H1 (cell line): ENCODE data around the gene MAGI3. TPM values are rescaled to one million over a fixed set of nuclear protein-coding genes. Genes with fewer than 3 reads are reported as not detected.

Experiments used
- CTCF ChIA-PET: fragments of 300-600 bp; sonication (Branson Sonifier 250); formaldehyde crosslinking; loops from one replicate; lab custom pipeline; 2021; ENCODE audit not compliant: partially characterized antibody; lab: Charles Lee
- POLR2A ChIA-PET: fragments of 300-600 bp; sonication (Branson Sonifier 250); formaldehyde crosslinking; loops from one replicate; lab custom pipeline; 2021; ENCODE audit warnings: inconsistent platforms; ENCODE audit not compliant: partially characterized antibody; lab: Charles Lee
- DNase-seq, 2 experiments: peaks; one replicate each; pipeline versions ENCODE4 v3.0.0 to v3.0.0-alpha.2; 2010 to 2022; ENCODE audit warnings: low spot score in 2 of 2, low read depth in 1 of 2, mixed read lengths in 1 of 2
- FAIRE-seq: peaks from 2 replicates; lab custom pipeline; 2011; peaks lifted over from hg19 to GRCh38; lab: Jason Lieb, UNC
- H2AFZ ChIP-seq: 2 replicates; pipeline ENCODE4 v1.8.1; 2012; ENCODE audit warnings: low read length, inconsistent platforms
- H2AK5ac ChIP-seq: 2 replicates; pipeline ENCODE4 v1.6.1; 2013; ENCODE audit warnings: low read depth, low read length
- H2BK120ac ChIP-seq: replicated peaks from 2 replicates; pipeline ENCODE3; 2013; ENCODE audit warnings: low read depth, low read length, inconsistent platforms
- H2BK12ac ChIP-seq: 2 replicates; pipeline ENCODE4 v1.6.1; 2013; ENCODE audit warnings: low read depth, low read length
- H2BK15ac ChIP-seq: 2 replicates; pipeline ENCODE4 v1.6.1; 2013; ENCODE audit warnings: low read length
- H2BK20ac ChIP-seq: 2 replicates; pipeline ENCODE4 v1.6.1; 2013; ENCODE audit warnings: low read length
- H2BK5ac ChIP-seq: 2 replicates; pipeline ENCODE4 v1.6.1; 2013; ENCODE audit warnings: low read depth, low read length
- H3K14ac ChIP-seq: 2 replicates; pipeline ENCODE4 v1.6.1; 2013; ENCODE audit warnings: inconsistent platforms; ENCODE audit not compliant: insufficient read length
- H3K18ac ChIP-seq: 2 replicates; pipeline ENCODE4 v1.6.1; 2013; ENCODE audit warnings: low read length; ENCODE audit errors: extremely low read depth
- H3K23ac ChIP-seq: 2 replicates; pipeline ENCODE4 v1.6.1; 2013; ENCODE audit warnings: inconsistent platforms; ENCODE audit not compliant: insufficient read length
- H3K23me2 ChIP-seq: 2 replicates; pipeline ENCODE4 v1.6.1; 2013; ENCODE audit warnings: low read depth, low read length
- H3K27ac ChIP-seq: 2 replicates; pipeline ENCODE4 v1.6.1; 2011; ENCODE audit warnings: low read depth, low read length, inconsistent platforms
- H3K27me3 ChIP-seq, 4 experiments: replicated peaks in 1 of 4; 1 replicate in 1 of 4; 2 replicates in 3 of 4; pipeline versions ENCODE4 v1.6.1 to v1.8.1; 2011 to 2013; ENCODE audit warnings: low read length in 3 of 4, mild to moderate bottlenecking in 3 of 4, inconsistent platforms in 2 of 4, mixed read lengths in 2 of 4, moderate library complexity in 1 of 4; ENCODE audit not compliant: control insufficient read depth in 3 of 4, insufficient read depth in 3 of 4; ENCODE audit errors: extremely low read depth in 1 of 4
- H3K36me3 ChIP-seq, 4 experiments: 2 replicates each; pipeline versions ENCODE4 v1.6.1 to v1.8.1; 2011 to 2013; ENCODE audit warnings: mild to moderate bottlenecking in 4 of 4, low read length in 3 of 4, moderate library complexity in 2 of 4, control low read depth in 1 of 4, inconsistent platforms in 1 of 4; ENCODE audit not compliant: insufficient read depth in 4 of 4, control insufficient read depth in 2 of 4
- H3K4ac ChIP-seq: replicated peaks from 2 replicates; pipeline ENCODE3; 2013; ENCODE audit warnings: low read length, low read depth, mixed read lengths, inconsistent platforms; ENCODE audit not compliant: insufficient read length
- H3K4me1 ChIP-seq, 4 experiments: replicated peaks in 1 of 4; 1 replicate in 1 of 4; 2 replicates in 3 of 4; pipeline versions ENCODE4 v1.6.1 to v1.8.1; 2011 to 2013; ENCODE audit warnings: low read length in 3 of 4, inconsistent platforms in 2 of 4, mixed read lengths in 1 of 4; ENCODE audit not compliant: insufficient read depth in 4 of 4, control insufficient read depth in 3 of 4
- H3K4me2 ChIP-seq, 2 experiments: 2 replicates each; pipeline versions ENCODE4 v1.6.1 to v1.8.1; 2011 to 2013; ENCODE audit warnings: low read depth in 2 of 2, low read length in 2 of 2, control low read depth in 1 of 2, inconsistent platforms in 1 of 2, mild to moderate bottlenecking in 1 of 2; ENCODE audit not compliant: insufficient read depth in 1 of 2
- H3K4me3 ChIP-seq, 4 experiments: fragments of 200-600, 300-600 bp in 1 of 4; sonication (generic), shearing (Covaris generic), sonication (Bioruptor Twin) in 1 of 4; 2 replicates each; pipeline versions ENCODE4 v1.5.1 to v1.8.1; 2011 to 2016; ENCODE audit warnings: low read length in 4 of 4, low read depth in 3 of 4, control low read depth in 2 of 4, inconsistent platforms in 2 of 4, mild to moderate bottlenecking in 2 of 4, mixed read lengths in 1 of 4, moderate library complexity in 1 of 4; ENCODE audit not compliant: insufficient read depth in 2 of 4; ENCODE audit errors: extremely low read depth in 1 of 4
- H3K56ac ChIP-seq: replicated peaks from 2 replicates; pipeline ENCODE3; 2013; ENCODE audit warnings: low read depth, mild to moderate bottlenecking, mixed read lengths, low read length, inconsistent platforms; ENCODE audit not compliant: insufficient read length
- H3K79me1 ChIP-seq: 2 replicates; pipeline ENCODE4 v1.6.1; 2013; ENCODE audit warnings: low read depth, low read length, control low read depth
- H3K79me2 ChIP-seq, 2 experiments: 2 replicates each; pipeline versions ENCODE4 v1.6.1 to v1.8.1; 2012 to 2013; ENCODE audit warnings: low read length in 2 of 2, mild to moderate bottlenecking in 2 of 2, inconsistent platforms in 1 of 2; ENCODE audit not compliant: insufficient read depth in 2 of 2, control insufficient read depth in 1 of 2
- H3K9ac ChIP-seq, 4 experiments: replicated peaks in 1 of 4; 1 replicate in 1 of 4; 2 replicates in 3 of 4; pipeline versions ENCODE4 v1.6.1 to v1.8.1; 2011 to 2013; ENCODE audit warnings: low read depth in 3 of 4, low read length in 3 of 4, control low read depth in 2 of 4, mild to moderate bottlenecking in 2 of 4, moderate library complexity in 2 of 4, inconsistent platforms in 1 of 4; ENCODE audit errors: extremely low read depth in 1 of 4
- H3K9me3 ChIP-seq, 2 experiments: 2 replicates each; pipeline versions ENCODE4 v1.6.1 to v1.8.1; 2012 to 2013; ENCODE audit warnings: mild to moderate bottlenecking in 2 of 2, moderate library complexity in 2 of 2, control low read depth in 1 of 2, inconsistent platforms in 1 of 2, low read depth in 1 of 2, low read length in 1 of 2, mixed read lengths in 1 of 2; ENCODE audit not compliant: insufficient read depth in 2 of 2
- H4K20me1 ChIP-seq, 2 experiments: replicated peaks in 1 of 2; 2 replicates each; pipeline versions ENCODE3 to v1.8.1; 2011 to 2013; ENCODE audit warnings: inconsistent platforms in 2 of 2, low read length in 2 of 2, mild to moderate bottlenecking in 1 of 2; ENCODE audit not compliant: insufficient read depth in 2 of 2, control insufficient read depth in 1 of 2
- H4K5ac ChIP-seq: 2 replicates; pipeline ENCODE4 v1.6.1; 2013; ENCODE audit warnings: low read length, low read depth, mixed read lengths, inconsistent platforms; ENCODE audit not compliant: insufficient read length
- H4K8ac ChIP-seq: 2 replicates; pipeline ENCODE4 v1.8.0; 2013; ENCODE audit warnings: mild to moderate bottlenecking, moderate library complexity, low read length, inconsistent platforms; ENCODE audit not compliant: insufficient read depth; ENCODE audit errors: extremely low read depth
- H4K91ac ChIP-seq: replicated peaks from 2 replicates; pipeline ENCODE3; 2013; ENCODE audit warnings: low read length, mixed read lengths, inconsistent platforms; ENCODE audit not compliant: insufficient read length
- BRCA1 ChIP-seq: IDR thresholded peaks from 2 replicates; pipeline ENCODE4 v1.6.1; 2012; ENCODE audit warnings: low read depth, low read length, improper control_type of control experiment
- CBX5 ChIP-seq: fragments of 300-800, 300-1000 bp; sonication (generic); IDR thresholded peaks from 2 replicates; pipeline ENCODE4 v1.7.1; 2016; ENCODE audit warnings: antibody characterized with exemption, low read length, low read depth
- MAFK ChIP-seq: IDR thresholded peaks from 2 replicates; pipeline ENCODE4 v1.6.1; 2012; ENCODE audit warnings: low read depth, mild to moderate bottlenecking, improper control_type of control experiment, low read length
- POU5F1 ChIP-seq: IDR thresholded peaks from 2 replicates; pipeline ENCODE4 v1.6.1; 2011; ENCODE audit warnings: low read depth, mild to moderate bottlenecking, low read length, moderate library complexity
- ZNF274 ChIP-seq: IDR thresholded peaks from 2 replicates; pipeline ENCODE4 v1.7.0; 2012; ENCODE audit warnings: low read length, borderline replicate concordance; ENCODE audit errors: extremely low read depth
- WGBS, 2 experiments: shearing (Covaris generic) in 1 of 2; methylation state at CpG; one replicate each; pipeline versions ENCODE4 v1.1.6 to v1.1.7; 2013 to 2015; ENCODE audit warnings: low lambda C conversion rate in 2 of 2, mixed read lengths in 2 of 2, inconsistent platforms in 1 of 2, low coverage in 1 of 2, missing lambda C conversion rate in 1 of 2; ENCODE audit not compliant: insufficient replicate concordance in 2 of 2, insufficient coverage in 1 of 2, insufficient read length in 1 of 2; ENCODE audit errors: extremely low coverage in 1 of 2, missing lambda C conversion rate in 1 of 2; 5-methylcytosine and 5-hydroxymethylcytosine counted together
- polyA plus RNA-seq, 7 experiments: library from polyadenylated mRNA; depleted of rRNA in 3 of 7; stranded (reverse) in 5 of 7; unstranded in 2 of 7; fragments of >200 nt in 5 of 7; fragments of 200-250 nt in 2 of 7; gene quantifications; 1 replicate in 5 of 7; 2 replicates in 1 of 7; 4 replicates in 1 of 7; pipeline versions ENCODE4 v1.2.1 to v1.2.3, GENCODE V29; 2011 to 2013; ENCODE audit warnings: missing spikeins in 2 of 7, mixed read lengths in 2 of 7
- total RNA-seq: library from RNA; stranded (reverse); fragmentation: NEBNext Ultra II Directional; extraction: Animal tissue kit (Norgen Biotek cat#: 25700); gene quantifications from 2 replicates; pipeline ENCODE4 v1.2.1, GENCODE V29; 2021

Gene MAGI3
- total and polyA plus RNA-seq, 2 of the 8 experiments (the other 6 are each of a cell fraction or from before 2014, with no cell fraction given) = 2.3 to 7.8 TPM

DNA sequence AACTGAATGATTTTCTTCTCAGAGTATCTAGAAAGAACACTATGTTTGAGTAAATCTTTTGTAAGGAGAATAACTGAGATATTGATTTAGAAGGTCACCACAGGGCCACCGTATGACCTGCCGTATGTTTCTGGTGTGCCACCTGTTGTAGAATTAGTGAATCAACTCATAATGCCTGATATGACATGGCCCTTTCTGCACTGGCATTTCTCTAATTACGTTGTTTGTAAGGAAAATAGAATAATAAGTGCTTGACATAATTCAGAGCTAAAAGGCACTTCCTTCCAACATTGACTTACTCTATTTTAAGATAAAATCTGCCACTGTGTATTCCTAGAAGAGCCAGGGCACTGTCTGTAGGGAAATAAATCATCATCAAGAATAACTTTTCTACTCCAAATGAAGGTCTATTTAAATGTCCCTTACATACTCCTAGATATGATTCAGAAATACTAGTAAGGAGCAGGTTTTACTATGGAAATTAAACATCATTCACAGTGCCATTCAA is 267.3 kb downstream of the MAGI3 start:
- Histone ChIP-seq H3K27me3 (no peaks in the 10 kb centered on the region), H4K8ac (no peak overlapping the region), H3K36me3 (no peaks in the 10 kb centered on the region), H2BK5ac (no peak overlapping the region), H3K79me2 (no peaks in the 10 kb centered on the region), H3K79me1 (no peaks in the 10 kb centered on the region), H3K4me1 (no peaks in the 10 kb centered on the region), H3K9ac (no peak overlapping the region), H4K20me1 (no peaks in the 10 kb centered on the region), H3K23me2 (no peaks in the 10 kb centered on the region), H3K14ac (no peak overlapping the region), H3K23ac (no peak overlapping the region), H2BK12ac (no peak overlapping the region), H3K56ac (no peak overlapping the region), H3K4me2 (no peak overlapping the region), H2AFZ (no peak overlapping the region), H2BK15ac (no peak overlapping the region), H3K18ac (no peak overlapping the region), H2BK120ac (no peak overlapping the region), H3K4me3 (no peak overlapping the region), H3K9me3 (no peaks in the 10 kb centered on the region), H4K5ac (no peak overlapping the region), H2AK5ac (no peak overlapping the region), H3K4ac (no peak overlapping the region), H4K91ac (no peak overlapping the region), H3K27ac (no peak overlapping the region), H2BK20ac (no peak overlapping the region)
- FAIRE-seq (no peak), DNase-seq (no peak)
- TF ChIP-seq CBX5 (no peak), BRCA1 (no peak), POU5F1 (no peak), MAFK (no peak), ZNF274 (no peak)
- CTCF ChIA-PET = interaction anchor here (1.4 kb wide), 1 partner anchor 518 kb away, joined by 3 read pairs; no protein-coding TSS in a partner anchor
- POLR2A ChIA-PET = no interaction called here
- WGBS, 2 experiments = 96% methylated on average over 3 of the region's 3 CpGs; no CpG with 5 or more reads in 1 of the 2 experiments
